ENCODE data around the gene KIAA0319L. TPM values are rescaled to one million over a fixed set of nuclear protein-coding genes. Genes with fewer than 3 reads are reported as not detected.
"Not testable (repeated sequence)": the region's sequence is repeated elsewhere in the genome, so short reads cannot be mapped to it uniquely, and the experiment has no call there.

KIAA0319L gene
- total RNA-seq, 1 donor from 2014 or later: 80.3 TPM

DNA sequence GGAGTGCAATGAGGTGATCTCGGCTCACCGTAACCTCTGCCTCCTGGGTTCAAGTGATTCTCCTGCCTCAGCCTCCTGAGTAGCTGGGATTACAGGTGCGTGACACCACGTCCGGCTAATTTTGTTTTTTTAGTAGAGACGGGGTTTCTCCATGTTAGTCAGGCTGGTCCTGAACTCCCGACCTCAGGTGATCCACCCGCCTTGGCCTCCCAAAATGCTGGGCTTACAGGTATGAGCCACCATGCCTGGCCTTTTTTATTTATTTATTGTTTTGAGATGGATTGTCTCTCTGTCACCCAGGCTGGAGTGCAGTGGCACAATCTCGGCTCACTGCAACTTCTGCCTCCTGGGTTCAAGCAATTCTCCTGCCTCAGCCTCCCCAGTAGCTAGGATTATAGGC, 24.4 kb upstream of the KIAA0319L start:
- intact Hi-C loops (cut with micrococcal nuclease): not testable (repeated sequence)

- intact Hi-C loops (cut with micrococcal nuclease): no loop called here
Measured at GRCh38 chr1:35580949-35581388, 23.8 kb upstream of the KIAA0319L start.

DNA sequence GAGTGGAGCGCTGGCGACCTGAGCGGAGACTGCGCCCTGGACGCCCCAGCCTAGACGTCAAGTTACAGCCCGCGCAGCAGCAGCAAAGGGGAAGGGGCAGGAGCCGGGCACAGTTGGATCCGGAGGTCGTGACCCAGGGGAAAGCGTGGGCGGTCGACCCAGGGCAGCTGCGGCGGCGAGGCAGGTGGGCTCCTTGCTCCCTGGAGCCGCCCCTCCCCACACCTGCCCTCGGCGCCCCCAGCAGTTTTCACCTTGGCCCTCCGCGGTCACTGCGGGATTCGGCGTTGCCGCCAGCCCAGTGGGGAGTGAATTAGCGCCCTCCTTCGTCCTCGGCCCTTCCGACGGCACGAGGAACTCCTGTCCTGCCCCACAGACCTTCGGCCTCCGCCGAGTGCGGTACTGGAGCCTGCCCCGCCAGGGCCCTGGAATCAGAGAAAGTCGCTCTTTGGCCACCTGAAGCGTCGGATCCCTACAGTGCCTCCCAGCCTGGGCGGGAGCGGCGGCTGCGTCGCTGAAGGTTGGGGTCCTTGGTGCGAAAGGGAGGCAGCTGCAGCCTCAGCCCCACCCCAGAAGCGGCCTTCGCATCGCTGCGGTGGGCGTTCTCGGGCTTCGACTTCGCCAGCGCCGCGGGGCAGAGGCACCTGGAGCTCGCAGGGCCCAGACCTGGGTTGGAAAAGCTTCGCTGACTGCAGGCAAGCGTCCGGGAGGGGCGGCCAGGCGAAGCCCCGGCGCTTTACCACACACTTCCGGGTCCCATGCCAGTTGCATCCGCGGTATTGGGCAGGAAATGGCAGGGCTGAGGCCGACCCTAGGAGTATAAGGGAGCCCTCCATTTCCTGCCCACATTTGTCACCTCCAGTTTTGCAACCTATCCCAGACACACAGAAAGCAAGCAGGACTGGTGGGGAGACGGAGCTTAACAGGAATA, 20.1 kb upstream of the KIAA0319L start:
- intact Hi-C loops (cut with micrococcal nuclease): loop anchor here (1.0 kb wide), 1 partner anchor 60 kb away; no protein-coding TSS in a partner anchor

DNA sequence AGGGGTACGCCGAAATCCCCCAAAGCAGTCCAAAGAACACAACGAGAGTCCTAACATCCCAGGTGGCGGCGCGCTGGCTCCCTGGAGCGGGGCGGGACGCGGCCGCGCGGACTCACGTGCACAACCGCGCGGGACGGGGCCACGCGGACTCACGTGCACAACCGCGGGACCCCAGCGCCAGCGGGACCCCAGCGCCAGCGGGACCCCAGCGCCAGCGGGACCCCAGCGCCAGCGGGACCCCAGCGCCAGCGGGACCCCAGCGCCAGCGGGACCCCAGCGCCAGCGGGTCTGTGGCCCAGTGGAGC, 19.5 kb upstream of the KIAA0319L start:
- intact Hi-C loops (cut with micrococcal nuclease): loop anchor here (1.0 kb wide), 1 partner anchor 61 kb away; no protein-coding TSS in a partner anchor

GRCh38 chr1:35576061-35576765, 19.0 kb upstream of the KIAA0319L start:
- intact Hi-C loops (cut with micrococcal nuclease): no loop called here

GRCh38 chr1:35575416-35575958, 18.3 kb upstream of the KIAA0319L start:
- intact Hi-C loops (cut with micrococcal nuclease): no loop called here

DNA sequence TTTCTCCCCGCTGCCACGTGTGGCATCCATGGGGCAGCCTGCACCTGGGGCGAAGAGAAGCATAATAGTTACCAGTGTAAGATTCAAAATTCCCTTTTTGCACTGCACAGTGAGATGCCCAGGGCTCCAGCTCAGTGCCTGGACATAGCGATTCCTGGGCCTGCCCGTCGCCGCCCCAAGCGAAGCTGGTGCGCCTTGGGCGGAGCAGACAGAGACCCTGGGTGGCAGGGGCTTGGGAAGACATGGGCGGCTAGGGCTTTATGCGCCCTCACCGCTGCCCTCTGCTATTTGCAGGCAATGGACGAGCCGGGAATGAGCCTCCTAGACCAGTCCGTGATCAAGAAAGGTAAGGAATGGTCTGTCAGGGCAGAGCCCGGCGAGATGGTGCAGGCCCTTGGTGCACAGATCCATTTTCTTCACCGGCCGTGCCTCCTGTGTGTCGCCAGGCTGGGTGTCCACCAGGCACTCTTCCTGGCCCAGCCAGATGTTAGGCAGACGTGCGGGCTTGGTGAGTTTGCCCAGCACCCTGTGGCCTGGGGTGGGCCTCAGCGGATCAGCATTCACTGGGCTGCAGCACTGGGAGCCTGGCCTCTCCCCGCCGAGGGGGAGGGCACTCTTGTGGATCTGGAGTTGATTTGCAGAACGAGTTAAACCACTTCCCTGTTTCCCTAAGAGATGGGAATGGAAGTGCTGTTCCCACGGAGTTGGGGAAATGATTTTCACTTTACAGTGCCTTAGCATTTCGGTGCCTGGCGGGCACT, 17.6 kb upstream of the KIAA0319L start:
- intact Hi-C loops (cut with micrococcal nuclease): no loop called here

- intact Hi-C loops (cut with micrococcal nuclease): no loop called here
Measured at GRCh38 chr1:35574125-35574654, 17.0 kb upstream of the KIAA0319L start.

DNA sequence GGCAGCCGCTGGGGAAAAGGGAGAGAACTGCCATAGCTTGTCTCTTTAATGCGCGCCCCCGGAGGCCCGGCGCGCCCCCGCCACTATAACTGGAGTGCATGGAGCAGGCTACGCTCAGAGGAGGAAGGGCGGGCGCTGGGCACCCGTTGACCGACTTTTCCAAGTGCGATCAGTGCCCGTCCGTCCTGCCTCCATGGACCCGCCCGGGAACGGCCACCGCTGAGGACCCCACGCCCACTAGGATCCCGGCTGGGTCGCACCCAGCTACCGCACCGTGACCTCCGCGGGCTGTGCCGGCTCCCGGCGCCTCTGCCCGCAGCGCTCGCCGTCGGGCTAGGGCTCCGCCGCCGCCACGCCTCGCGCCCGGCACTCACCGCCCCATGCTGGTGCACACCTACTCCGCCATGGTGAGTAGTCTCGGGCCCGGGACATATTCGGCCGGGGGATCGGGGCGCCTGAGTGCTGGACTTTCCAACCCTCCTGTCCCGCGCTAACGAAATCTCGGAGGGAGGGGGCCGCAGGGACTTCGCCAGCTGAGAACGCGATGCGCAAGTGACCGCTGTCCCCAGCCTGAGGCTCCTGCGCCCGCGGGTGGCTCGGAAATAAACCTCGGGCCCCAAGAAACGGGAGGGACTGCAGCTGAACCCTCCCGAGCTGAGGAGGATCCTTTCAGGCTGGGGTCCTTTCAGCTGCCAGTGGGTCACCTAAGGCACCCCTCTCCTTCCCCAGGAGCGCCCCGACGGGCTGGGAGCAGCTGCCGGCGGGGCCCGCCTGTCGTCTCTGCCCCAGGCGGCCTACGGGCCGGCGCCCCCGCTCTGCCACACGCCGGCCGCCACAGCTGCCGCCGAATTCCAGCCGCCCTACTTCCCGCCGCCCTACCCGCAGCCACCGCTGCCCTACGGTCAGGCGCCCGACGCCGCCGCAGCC, 16.3 kb upstream of the KIAA0319L start, which contains the start of gene TFAP2E:
TFAP2E (plus strand) TSS at position 117 of the 927 bp plus-strand sequence; CDS start at position 381, 264 bp downstream.
- intact Hi-C loops (cut with micrococcal nuclease): no loop called here

GRCh38 chr1:35572296-35572695, 15.1 kb upstream of the KIAA0319L start:
- intact Hi-C loops (cut with micrococcal nuclease): no loop called here

- intact Hi-C loops (cut with micrococcal nuclease): no loop called here
Measured at GRCh38 chr1:35571263-35571662, 14.1 kb upstream of the KIAA0319L start.

- intact Hi-C loops (cut with micrococcal nuclease): no loop called here
Measured at GRCh38 chr1:35570589-35571137, 13.5 kb upstream of the KIAA0319L start.

- intact Hi-C loops (cut with micrococcal nuclease): loop anchor here (1.0 to 2.0 kb wide), 5 partner anchors 71 to 204 kb away; partner anchors contain the start of gene PSMB2
Measured at GRCh38 chr1:35569936-35570335, 12.7 kb upstream of the KIAA0319L start.

- intact Hi-C loops (cut with micrococcal nuclease): loop anchor here (1.0 to 2.0 kb wide), 5 partner anchors 72 to 205 kb away; partner anchors contain the start of gene PSMB2
Measured at GRCh38 chr1:35568975-35569395, 11.8 kb upstream of the KIAA0319L start.

- intact Hi-C loops (cut with micrococcal nuclease): loop anchor here (2.0 kb wide), 1 partner anchor 73 kb away; the partner anchor contains the start of gene PSMB2
Measured at GRCh38 chr1:35567947-35568558, 10.8 kb upstream of the KIAA0319L start.

DNA sequence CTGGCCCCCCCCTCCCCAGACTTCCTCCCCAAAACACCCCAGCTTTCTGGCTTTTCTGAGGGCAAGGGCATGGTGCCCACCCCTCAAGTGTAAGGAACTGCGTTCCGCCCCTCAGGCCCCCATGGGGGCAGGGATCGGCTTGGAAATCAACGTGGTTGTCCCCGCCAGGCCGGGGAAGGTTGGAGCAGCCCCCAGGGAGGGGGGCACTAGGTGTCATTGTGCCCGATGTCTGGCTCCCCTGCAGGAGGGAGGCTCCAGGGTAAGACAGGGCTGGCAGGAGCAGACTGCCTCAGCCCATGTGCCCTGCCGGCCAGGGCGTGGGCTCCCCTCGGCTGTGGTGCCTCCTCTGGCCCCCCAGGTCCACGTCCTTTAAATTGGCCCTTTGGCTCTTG, 8.5 kb upstream of the KIAA0319L start:
- intact Hi-C loops (cut with micrococcal nuclease): no loop called here

GRCh38 chr1:35564884-35565741, 7.9 kb upstream of the KIAA0319L start:
- intact Hi-C loops (cut with micrococcal nuclease): loop anchor here (1.0 kb wide), 3 partner anchors 114 to 713 kb away; no protein-coding TSS in a partner anchor

Data from T-helper 1 cell treated with Interleukin-12 subunit alpha and Interleukin-12 subunit beta and Interleukin-4 antibody, amounts not matched to agents 30 ng/mL and 1 ng/mL, for 36 hours (primary cell).